ENCODE results near the gene NVL.
A peak's percentile ranks its signal among the peaks of the same experiment; 100 is the strongest.

Gene NVL

DNA sequence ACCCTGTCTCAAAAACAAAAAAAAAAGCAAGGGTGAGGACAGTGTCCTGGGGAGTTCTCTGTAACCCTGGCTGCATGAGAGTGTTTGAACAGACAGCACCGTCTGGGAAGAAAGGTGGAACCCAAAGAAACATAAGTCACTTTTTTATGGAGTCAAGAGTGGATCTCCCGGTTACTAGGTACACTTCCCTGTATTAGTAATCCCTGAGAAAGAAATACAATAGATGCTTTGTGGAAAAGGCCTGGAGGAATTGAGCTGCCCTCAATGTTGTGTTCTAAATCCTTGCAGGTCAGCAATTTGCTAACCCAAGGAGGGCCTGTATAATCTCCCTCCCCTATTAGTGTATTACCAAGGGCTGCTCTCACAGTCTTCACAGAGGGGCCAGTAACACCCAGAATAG lies 130.3 kb downstream of the NVL start:
- no peak for DNase-seq (ENCODE audit: low read depth in 1 of 2, low spot score in 1 of 2)

DNA sequence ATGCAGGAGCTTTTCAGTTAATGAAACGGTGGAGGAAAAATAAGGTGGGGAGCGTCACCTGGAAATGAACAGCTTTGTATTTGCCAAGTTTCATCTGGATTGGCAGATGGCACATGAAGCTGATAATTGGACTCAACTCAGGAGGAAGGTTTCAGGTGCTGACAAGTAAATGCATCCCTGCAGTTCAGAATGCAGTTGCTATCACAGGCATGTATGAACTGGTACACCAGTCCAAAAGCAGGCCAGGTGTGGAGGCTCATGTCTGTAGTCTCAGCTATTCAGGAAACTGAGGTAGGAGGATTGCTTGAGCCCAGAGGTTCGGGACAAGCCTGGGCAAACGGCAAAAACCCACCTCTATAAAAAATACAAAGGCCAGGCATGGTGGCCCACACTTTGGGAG lies 131.4 kb downstream of the NVL start:
- no peak for DNase-seq (ENCODE audit: low read depth in 1 of 2, low spot score in 1 of 2)

DNA sequence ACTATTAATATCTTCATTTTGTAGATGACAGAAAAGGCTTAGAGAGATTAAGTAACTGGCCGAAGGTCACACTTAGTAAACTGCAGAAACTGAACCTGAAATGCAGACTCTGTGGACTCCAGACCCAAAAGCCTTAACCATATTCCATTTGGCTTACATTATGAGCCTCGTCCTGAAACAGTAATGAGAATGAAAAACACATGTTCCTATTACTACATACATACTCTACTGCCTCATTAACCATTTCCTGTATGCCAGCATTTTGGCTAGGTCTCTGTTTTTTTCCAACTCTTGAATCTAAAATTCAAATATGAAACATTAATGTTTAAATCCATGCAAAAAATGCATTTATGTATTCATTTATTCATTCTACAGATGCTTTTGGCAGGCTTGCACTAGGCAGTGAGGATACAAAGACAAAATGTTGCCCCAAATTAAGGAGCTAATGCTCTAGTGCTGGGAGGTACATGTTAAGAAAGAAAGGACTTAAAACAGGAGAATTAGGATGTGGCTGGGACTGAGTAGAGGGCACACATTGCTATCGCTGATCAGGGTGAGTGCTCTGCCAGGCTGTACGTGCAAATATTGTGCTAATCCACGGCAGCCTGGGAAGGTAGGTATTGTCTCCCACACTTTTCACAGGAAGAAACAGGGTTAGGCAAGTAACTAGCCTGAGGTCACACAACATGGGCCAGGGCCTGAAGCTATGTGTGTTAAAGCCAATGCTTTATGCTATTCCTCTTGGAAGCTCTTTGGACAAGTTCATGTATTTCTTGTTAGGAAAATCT lies 133.0 kb downstream of the NVL start:
- DNase-seq (ENCODE audit: low read depth in 1 of 2, low spot score in 1 of 2) = no peak

DNA sequence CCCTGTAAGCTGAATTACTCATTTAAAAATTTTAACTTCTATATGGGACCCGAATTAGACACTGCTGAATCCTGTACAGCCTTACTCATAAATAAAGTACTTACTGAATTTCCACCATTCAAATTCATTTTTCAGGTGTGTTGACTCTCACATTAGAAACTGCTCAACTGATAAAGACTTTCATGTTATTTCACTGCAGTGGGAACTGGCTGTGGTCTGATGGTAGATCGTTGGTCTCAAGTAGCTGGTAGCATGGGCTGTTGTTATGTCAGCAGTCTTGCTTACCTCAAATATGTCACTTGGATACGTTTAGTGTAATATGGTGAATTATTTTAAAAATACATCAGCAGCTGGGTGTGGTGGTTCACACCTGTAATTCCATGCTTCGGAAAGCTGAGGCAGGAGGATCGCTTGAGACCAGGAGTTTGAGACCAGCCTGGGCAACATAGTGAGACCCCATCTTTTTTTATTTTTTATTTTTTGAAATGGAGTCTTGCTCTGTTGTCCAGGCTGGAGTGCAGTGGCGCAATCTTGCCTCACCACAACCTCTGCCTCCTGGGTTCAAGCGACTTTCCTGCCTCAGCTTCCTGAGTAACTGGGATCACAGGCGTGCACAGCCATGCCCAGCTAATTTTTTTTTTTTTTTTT lies 136.5 kb downstream of the NVL start:
- DNase-seq (ENCODE audit: low read depth in 1 of 2, low spot score in 1 of 2) = no peak

DNA sequence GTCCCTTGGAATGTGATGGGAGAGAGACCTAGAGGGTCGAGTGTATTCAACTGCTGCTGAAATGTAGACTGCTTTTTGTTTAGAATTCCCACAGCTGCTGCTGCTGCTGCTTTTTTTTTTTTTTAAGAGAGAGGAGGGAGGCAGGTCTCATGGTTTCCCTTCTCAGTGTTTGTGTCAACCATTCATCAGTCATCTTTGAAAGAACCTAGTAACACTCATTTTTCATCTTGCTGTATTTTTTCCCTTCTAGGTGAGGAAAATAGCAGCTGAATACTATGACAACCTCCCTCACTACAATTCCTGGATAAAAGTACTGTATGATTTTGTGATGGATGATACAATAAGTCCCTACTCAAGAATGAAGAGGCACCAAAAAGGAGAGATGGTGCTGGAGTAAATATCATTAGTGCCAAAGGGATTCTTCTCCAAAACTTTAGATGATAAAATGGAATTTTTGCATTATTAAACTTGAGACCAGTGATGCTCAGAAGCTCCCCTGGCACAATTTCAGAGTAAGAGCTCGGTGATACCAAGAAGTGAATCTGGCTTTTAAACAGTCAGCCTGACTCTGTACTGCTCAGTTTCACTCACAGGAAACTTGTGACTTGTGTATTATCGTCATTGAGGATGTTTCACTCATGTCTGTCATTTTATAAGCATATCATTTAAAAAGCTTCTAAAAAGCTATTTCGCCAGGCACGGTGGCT lies 137.7 kb downstream of the NVL start:
- DNase-seq (ENCODE audit: low read depth in 1 of 2, low spot score in 1 of 2) = no peak

DNA sequence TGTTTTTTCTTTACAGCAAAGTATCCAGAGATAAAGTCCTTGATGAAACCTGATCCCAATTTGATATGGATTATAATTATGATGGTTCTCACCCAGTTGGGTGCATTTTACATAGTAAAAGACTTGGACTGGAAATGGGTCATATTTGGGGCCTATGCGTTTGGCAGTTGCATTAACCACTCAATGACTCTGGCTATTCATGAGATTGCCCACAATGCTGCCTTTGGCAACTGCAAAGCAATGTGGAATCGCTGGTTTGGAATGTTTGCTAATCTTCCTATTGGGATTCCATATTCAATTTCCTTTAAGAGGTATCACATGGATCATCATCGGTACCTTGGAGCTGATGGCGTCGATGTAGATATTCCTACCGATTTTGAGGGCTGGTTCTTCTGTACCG lies 140.4 kb downstream of the NVL start:
- no peak for DNase-seq (ENCODE audit: low read depth in 1 of 2, low spot score in 1 of 2)

- DNase-seq (ENCODE audit: low read depth in 1 of 2, low spot score in 1 of 2) = no peak
Observed at GRCh38 chr1:224188286-224188685, 141.7 kb downstream of the NVL start.

GRCh38 chr1:224185208-224185607 lies 144.8 kb downstream of the NVL start:
- no peak for DNase-seq (ENCODE audit: low read depth in 1 of 2, low spot score in 1 of 2)

DNA sequence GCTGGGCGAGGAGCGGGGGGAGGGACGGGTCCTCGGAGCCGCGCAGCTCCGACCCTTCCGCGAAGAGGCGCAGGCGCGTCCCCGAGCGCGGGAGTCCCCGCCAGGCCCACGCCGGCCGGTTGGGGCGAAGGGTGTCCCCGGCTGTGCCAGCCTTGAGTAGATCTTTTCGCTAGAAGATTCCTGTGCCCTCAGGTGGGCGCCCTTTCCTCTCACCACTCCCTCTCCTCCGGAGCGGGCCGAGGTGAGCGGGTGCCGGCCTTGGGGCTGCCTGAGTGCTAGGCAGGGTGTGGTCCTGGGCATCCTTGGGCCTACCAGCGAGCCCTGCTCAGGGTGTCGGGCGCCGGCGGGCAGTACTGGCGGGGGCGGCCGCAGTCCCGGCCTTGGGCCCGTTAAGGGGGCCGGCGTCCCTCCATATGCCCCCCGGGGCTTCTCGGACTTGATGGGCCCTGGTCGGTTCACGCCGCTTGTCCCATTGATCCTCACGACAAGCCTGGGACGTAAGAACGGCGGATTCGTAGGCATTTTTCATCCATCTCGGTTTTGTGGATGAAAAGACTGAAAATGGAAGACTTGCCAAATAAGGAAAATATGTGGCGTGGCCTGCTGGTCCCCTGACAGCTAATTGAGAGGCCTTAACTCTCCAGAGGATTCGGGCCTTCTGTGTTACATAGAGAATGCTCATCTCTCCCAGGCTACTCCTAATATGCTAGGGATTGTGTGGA lies 146.2 kb downstream of the NVL start:
- peak; percentile 20 to 45 for DNase-seq (ENCODE audit: low read depth in 1 of 2, low spot score in 1 of 2)

DNA sequence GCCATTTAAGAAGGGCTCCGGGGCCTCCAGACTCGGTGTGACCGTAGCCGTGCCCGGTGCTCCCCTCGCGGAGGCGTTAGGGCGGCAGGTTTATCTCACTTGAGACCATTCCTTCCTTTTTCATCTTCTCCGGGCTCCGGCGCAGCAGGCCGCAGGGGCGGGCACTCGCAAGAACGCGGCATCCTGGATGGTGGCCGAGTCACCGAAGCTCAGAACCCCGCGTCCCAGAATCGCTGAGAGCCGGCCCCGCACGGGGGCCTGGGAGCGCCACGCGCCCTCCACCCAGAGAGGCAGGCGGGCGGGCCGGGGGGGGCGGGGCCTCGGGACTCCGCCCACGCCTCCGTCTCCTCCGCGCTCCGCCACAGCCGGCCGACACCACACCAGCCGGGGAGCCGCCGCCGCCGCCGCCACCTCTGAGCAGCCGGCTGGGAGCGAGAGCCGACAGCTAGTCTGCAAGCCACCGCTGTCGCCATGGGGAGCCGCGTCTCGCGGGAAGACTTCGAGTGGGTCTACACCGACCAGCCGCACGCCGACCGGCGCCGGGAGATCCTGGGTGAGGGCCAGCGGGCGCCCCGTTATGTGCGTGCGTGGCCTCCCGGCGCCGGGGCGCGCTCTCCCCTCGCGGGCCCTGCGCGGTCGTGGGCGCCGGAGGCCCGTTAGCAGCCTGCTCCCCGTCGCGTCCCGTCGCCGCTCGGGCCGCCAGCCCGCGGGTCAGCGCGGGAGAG lies 146.9 kb downstream of the NVL start, which contains the start of gene DEGS1:
Gene DEGS1 (plus strand): TSS at position 375 of the 725 bp plus-strand sequence. CDS start 97 bp downstream, at position 472.
- peak; percentile 64 to 77 for DNase-seq (ENCODE audit: low read depth in 1 of 2, low spot score in 1 of 2)

GRCh38 chr1:224182057-224182865 lies 147.7 kb downstream of the NVL start:
- peak; percentile 11 to 19 for DNase-seq (ENCODE audit: low read depth in 1 of 2, low spot score in 1 of 2)

GRCh38 chr1:224181453-224181810 lies 148.5 kb downstream of the NVL start:
- DNase-seq (ENCODE audit: low read depth in 1 of 2, low spot score in 1 of 2) = no peak

DNA sequence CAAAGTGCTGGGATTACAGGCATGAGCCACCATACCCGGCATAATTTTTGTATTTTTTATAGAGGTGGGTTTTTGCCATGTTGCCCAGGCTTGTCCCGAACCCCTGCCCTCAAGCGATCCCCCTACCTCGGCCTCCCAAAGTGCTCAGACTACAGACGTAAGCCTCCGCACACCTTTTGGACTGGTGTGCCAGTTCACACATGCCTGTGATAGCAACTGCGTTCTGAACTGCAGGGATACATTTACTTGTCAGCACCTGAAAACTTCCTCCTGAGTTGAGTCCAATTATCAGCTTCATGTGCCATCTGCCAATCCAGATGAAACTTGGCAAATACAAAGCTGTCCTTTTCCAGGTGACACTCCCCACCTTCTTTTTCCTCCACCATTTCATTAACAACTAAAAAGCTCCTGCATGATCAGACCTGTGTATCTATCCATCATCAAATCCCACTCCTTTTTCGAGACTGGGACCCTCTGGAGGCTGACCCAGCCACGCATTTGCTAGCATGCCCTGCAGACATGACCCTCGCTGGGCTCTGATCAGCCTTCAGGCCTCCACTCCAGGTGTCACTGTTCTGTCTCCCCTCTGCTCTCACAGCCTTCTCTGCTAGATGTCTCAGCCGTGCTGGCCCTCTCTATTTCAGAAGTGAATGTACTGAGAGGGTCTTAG lies 149.1 kb downstream of the NVL start:
- DNase-seq (ENCODE audit: low read depth in 1 of 2, low spot score in 1 of 2) = no peak

DNA sequence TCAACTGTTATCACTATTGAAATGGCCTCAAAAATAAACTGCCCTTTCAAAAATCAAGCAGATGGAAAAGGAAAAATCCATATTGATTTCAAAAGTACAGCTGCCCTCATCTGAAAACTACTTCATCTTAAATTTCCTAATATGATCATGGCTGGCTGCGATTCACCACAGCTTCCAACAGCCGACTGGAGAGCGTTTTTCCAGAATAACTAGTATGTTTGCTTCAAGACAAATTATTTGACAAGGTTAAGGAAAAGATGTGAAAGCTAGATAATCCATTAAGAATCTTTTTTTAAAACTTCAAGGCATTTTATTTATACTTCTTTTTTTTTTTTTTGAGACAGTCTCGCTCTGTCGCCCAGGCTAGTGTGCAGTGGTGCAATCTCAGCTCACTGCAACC lies 151.1 kb downstream of the NVL start:
- no peak for DNase-seq (ENCODE audit: low read depth in 1 of 2, low spot score in 1 of 2)

DNA sequence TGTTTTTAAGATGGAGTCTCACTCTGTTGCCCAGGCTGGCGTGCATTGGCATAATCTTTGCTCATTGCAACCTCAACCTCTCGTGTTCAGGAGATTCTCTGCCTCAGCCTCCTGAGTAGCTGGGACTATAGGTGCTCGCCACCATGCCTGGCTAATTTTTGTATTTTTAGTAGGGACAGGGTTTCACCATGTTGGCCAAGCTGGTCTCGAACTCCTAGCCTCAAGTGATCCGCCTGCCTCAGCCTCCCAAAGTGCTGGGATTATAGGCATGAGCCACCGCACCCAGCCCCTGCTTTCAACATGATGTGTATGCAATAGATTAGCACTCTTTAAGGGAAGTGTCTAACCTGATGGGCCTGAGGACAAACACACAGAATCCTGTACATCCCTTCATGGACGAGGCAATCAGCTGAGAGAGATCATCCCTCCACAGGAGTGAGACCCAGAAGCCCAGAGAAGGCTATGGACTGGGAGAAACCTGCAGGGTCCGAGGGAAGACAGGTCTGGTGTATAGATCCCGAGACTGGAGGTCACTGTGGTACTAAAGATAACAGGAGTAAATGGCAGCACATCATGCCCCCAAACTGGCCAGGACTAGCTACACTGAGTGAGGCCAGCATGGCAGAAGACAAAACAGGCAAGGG lies 152.5 kb downstream of the NVL start:
- DNase-seq (ENCODE audit: low read depth in 1 of 2, low spot score in 1 of 2) = no peak

Measured in activated T-helper 1 cell treated with anti-CD3 and anti-CD28 coated beads, Interleukin-2, amount 50 U/mL, for 16 hours (primary cell).